Inferior parietal cortex (tissue), 1 donor: ENCODE data around the gene ARRDC2.

Experiments used
- DNase-seq: peaks from one replicate; pipeline ENCODE4 v3.0.0-alpha.2; 2016; ENCODE audit errors: extremely low spot score

ARRDC2 gene

DNA sequence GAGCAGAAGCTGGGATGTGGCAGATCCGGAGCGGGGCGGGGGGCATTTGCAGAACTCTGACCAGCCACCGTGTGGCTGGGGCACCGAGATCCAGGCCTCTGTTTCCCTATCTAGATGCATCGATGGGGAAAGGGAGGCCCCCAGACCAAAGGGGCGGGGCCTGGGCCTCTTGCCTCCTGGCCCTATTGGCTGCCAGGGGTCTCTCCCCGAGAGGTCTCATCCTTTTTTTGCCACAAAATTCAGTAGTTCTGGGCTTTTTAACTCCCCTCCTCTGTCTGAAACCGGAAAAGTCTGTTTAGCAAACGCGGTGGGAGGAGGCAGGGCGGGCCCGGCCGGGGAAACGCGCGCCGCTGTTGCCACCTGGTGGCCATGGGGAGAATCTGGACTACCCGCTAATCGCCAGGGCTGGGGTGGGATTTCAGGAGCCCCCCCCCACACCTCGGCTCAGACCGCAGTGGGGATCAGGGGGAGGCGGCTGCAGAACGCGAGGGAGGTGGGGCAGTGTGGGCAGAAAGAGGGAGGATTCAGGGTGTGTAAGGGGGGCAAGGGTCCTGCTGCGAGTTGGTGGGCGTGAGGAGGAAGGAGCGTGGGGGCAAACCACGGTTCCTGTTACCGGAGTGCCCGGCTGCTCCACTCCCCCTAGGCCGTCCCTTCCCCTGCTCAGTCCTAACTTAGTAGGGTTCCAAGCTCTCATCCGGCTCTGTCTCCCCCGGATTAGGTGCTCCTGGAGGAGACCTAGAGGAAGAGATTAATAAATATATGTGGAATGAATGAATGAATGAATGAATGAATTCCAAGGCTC is 50.4 kb downstream of the ARRDC2 start:
- DNase-seq, result peak; percentile 87

DNA sequence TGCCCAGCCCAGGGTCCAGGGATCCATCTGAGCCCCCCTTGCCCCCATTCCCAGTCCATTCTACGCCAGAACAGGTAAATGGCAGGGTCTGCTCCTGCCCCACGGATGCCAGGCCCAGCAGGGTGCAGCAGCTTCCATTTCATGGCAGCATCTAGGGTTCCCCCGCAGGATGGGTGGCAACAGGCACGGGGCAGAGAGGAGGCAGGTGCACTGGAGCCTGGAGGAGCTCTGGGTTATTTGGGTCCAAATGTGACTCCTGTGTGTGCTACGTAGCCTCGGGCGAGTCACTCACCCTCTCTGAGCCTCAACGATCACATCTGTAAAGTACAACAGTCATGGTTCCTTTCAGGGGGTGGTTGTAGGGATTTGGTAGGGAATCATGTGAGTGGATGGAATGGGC is 51.3 kb downstream of the ARRDC2 start:
- DNase-seq, result no peak

DNA sequence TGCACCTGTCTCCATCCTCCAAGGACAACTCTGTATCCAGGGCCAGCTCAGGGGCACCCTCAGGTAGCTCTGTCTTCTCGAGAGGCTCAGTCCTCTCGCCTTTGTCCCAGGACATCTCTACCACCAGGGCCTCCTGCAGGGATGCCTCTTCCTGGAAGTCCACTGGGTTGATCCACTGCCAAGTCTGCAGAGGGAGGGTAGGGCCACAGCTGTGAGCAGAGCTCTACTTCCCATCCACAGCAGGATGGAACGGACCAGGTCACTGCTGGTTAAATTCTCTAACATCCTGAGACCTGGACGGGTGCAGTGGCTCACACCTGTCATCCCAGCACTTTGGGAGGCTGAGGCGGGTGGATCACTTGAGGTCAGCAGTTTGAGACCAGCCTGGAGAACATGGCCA is 51.9 kb downstream of the ARRDC2 start:
- no peak for DNase-seq

DNA sequence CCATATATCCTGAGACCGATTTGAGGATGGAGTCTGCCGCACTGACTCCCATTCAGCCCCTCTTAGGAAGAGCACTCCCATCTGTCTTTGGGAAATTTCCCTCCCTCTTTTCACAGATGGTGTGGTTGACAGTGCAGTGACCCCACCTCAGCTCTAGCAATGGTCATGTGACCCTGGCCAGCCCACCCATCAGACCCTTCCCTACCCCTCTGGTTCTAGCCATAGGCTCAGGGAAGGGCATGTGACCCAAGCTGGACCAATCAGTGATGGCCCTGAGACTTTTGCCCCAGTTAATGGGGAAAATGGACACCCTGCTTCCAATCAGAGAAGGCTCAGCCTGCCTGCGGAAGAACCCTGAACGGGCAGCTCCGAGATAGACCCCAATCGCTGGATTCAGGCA is 52.5 kb downstream of the ARRDC2 start:
- DNase-seq, result no peak

DNA sequence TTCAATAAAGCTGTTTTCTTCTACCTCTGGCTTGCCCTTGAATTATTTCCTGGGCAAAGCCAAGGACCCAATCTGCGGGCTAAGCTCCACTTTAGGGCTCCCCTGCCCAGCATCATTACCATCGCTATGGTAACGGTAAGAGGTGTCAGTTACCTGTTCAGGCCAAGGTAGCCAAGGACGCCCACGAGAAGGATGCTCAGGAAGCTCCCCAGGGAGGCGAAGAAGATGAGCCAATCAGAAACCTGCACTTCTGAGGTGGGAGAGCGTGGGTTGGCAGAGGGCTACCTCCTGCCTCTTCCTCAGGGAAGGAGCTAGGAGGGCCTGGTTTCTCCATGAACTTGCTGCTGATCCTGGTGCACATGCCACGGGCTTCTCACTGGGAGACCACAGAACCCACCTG is 54.1 kb downstream of the ARRDC2 start:
- peak; percentile 45 for DNase-seq

DNA sequence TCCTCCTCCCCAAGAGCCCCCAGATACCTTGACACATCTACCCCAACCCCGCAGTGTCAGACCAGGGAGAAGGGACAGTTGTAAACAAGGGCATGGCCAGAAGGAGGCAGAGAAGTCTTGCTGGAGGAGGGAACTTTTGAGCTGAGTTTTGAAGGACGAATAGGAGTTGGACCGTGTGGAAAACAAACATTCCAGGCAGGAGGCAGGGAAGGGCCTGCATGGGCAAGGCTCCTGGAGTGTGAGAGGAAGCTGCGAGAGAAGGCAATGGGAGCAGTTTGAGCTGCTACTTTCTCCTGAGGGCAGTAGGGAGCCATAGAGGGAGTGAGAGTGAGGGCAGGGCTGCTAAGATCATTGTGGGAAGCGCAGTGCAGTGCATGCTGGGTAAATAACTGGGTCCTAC is 55.5 kb downstream of the ARRDC2 start:
- DNase-seq, result no peak
